ENCODE data around the gene NR1H4. TPM values are rescaled to one million over a fixed set of nuclear protein-coding genes. Genes with fewer than 3 reads are reported as not detected.
A peak's percentile ranks its signal among the peaks of the same experiment; 100 is the strongest.

Gene NR1H4
- total RNA-seq, 1 donor from 2014 or later: 1.9 TPM

DNA sequence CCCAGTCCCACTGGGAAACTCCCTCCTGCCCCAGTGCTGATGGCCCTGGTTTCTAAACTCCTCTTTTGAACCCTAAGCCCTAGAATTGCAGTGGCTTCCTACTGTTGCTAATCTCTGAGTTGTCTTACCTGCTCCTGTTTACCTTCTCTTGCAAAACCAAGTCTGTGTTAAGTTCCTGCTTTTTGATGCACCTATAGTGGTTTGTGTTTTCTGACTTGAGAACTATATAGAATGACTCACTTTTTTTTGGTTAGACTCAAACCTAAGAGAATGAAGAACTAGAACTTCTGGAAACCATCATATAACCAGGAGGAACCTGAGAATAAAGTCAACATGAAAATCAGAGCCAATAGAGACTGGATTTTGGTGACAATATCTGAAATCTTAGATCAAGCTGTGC is 94.3 kb downstream of the NR1H4 start:
- H3K27ac Mint-ChIP-seq: no peak overlapping the region

DNA sequence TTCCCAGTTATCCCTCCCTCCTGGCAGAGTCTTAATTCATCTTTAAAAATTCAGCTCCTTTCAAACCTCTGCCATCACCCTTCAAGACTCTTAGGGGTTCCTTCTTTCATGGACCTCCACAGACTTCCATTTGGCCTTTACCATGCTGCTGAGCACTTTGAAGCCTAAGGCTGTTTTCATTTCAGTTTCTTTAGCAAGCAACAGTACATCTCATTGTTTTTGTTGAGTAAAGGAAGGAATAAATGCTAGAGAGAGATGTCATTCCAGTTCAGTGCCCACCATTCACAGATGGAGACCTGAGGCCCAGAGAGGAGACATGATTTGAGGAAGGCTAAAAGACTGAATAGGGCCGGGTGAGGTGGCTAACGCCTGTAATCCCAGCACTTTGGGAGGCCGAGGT is 98.5 kb downstream of the NR1H4 start:
- Mint-ChIP-seq H3K4me3 (peak overlapping the region; percentile 32), H3K27me3 (ENCODE audit: low read depth) (peaks cover 36% of the 10 kb centered on the region), H3K27ac (no peak overlapping the region), H3K36me3 (no peaks in the 10 kb centered on the region), H3K4me1 (peaks cover 12% of the 10 kb centered on the region), H3K9me3 (no peaks in the 10 kb centered on the region)
- no peak for DNase-seq (ENCODE audit: low spot score in 2 of 2, unreplicated experiment in 2 of 2)
- TF ChIP-seq, protein P1, sequence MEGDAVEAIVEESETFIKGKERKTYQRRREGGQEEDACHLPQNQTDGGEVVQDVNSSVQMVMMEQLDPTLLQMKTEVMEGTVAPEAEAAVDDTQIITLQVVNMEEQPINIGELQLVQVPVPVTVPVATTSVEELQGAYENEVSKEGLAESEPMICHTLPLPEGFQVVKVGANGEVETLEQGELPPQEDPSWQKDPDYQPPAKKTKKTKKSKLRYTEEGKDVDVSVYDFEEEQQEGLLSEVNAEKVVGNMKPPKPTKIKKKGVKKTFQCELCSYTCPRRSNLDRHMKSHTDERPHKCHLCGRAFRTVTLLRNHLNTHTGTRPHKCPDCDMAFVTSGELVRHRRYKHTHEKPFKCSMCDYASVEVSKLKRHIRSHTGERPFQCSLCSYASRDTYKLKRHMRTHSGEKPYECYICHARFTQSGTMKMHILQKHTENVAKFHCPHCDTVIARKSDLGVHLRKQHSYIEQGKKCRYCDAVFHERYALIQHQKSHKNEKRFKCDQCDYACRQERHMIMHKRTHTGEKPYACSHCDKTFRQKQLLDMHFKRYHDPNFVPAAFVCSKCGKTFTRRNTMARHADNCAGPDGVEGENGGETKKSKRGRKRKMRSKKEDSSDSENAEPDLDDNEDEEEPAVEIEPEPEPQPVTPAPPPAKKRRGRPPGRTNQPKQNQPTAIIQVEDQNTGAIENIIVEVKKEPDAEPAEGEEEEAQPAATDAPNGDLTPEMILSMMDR (IDR thresholded peaks at IDR 0.05; ENCODE audit: unreplicated experiment): no peak

More for the DNA sequence above, 94.3 kb downstream of the NR1H4 start:
- Mint-ChIP-seq H3K36me3 (no peaks in the 10 kb centered on the region), H3K4me1 (peaks cover under 1% of the 10 kb centered on the region), H3K4me3 (no peak overlapping the region), H3K9me3 (no peaks in the 10 kb centered on the region), H3K27me3 (ENCODE audit: low read depth) (peaks cover 61% of the 10 kb centered on the region)
- TF ChIP-seq, protein P1 (IDR thresholded peaks at IDR 0.05; ENCODE audit: unreplicated experiment): no peak
- no peak for DNase-seq (ENCODE audit: low spot score in 2 of 2, unreplicated experiment in 2 of 2)

DNA sequence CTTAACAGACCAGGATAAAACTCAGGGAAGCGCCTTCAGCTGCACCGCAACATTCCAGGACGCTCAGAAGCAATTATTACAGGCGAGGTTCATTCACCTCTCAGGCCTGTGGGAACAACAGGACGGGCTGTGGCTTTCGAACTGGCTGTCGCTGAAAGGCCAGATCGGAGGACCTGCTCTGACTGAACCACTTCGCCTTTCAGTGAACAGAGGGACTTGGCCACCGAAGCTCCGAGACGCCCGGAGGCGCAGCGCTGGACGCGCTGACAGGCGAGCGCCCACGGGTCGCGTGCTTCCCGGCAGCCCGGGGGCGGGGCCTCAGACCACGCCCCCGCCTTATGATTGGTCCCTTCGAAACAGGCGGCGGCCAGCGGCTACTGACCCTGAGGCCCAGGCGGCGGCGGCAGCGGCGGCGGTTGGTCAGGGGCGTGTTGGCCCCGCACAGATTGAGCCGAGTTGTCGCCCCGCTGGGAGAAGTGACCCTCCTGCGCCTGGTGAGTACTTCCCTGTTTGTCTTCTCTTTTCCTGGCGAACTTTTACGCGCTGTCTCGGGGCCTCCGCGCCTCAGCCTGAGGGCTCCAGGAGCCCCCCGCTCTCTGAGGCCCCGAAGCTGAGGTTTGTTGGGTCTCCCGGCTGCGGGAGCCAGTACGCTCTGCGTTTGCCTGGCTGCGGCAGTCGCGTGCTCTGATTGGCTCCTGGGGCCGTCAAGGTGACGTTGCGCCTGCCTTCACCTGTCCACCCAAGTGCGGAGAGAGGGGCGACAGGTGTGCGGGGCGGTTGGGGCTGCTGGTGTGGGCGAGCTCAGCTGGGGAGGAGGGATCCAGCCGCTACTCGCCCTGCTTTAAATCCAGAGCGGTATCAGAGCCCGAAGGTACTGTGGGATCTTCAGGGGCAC is 99.9 kb downstream of the NR1H4 start, which contains the start of gene GAS2L3:
Gene GAS2L3, plus strand, starts transcription at position 393 of the 895 bp plus-strand sequence. CDS start 21,221 bp downstream, outside the sequence.
- Mint-ChIP-seq H3K9me3 (no peaks in the 10 kb centered on the region), H3K4me3 (peak within 1 kb of the TSS; percentile 88), H3K27me3 (ENCODE audit: low read depth) (peaks cover 26% of the 10 kb centered on the region), H3K27ac (peak within 1 kb of the TSS; percentile 93), H3K4me1 (peaks cover 12% of the 10 kb centered on the region), H3K36me3 (no peaks in the 10 kb centered on the region)
- DNase-seq (ENCODE audit: low spot score in 2 of 2, unreplicated experiment in 2 of 2): peak; percentile 73 to 89
- TF ChIP-seq, protein P1 (IDR thresholded peaks at IDR 0.05; ENCODE audit: unreplicated experiment): no peak

DNA sequence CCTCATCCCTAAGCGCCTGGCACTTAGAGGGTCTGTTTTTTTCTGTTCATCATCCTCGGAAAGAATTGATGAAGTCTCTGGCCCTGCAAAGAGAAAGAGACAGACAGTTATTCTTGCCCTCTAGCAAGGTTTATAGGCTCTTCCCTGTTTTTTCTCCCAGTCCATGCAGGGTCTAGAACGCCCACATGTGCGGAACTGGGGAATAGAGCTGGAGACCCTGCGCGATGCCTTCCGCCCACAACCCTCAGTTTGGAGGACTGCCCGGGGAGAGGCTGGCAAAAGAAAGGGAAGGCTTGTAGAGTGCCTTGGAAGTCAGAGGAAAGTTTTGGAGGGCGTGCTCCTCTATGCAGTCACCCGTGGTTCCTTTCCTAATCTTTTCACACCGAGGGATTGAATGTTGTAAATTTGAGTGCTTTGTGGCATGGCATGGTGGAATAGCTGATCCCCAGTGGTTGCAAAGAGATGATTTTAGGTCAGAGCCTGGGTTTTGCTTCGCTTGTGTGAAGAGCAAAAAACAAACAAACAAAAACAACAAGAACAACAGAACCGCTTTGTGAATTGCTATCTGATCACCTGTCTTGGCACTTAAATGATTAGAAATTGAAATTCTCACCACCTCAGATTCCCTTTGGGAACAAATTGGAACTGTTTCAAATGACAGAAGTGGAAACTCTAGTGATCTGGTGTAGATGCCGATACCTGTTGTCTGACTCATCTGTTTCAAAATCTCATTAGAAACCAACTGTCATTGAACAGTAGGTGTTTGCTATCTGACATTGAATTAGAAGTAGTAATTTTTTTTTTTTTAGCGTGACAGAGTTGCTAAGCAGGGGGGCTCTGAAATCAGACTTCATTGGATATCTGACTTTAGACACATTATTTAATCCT is 100.8 kb downstream of the NR1H4 start:
- no peak for DNase-seq (ENCODE audit: low spot score in 2 of 2, unreplicated experiment in 2 of 2)
- H3K27me3 Mint-ChIP-seq (ENCODE audit: low read depth): peaks cover 23% of the 10 kb centered on the region
- H3K27ac Mint-ChIP-seq: peak overlapping the region; percentile 70
- H3K9me3 Mint-ChIP-seq: no peaks in the 10 kb centered on the region
- H3K36me3 Mint-ChIP-seq: no peaks in the 10 kb centered on the region
- TF ChIP-seq, protein P1 (IDR thresholded peaks at IDR 0.05; ENCODE audit: unreplicated experiment): no peak
- H3K4me1 Mint-ChIP-seq: peaks cover 12% of the 10 kb centered on the region
- H3K4me3 Mint-ChIP-seq: peak overlapping the region; percentile 88

DNA sequence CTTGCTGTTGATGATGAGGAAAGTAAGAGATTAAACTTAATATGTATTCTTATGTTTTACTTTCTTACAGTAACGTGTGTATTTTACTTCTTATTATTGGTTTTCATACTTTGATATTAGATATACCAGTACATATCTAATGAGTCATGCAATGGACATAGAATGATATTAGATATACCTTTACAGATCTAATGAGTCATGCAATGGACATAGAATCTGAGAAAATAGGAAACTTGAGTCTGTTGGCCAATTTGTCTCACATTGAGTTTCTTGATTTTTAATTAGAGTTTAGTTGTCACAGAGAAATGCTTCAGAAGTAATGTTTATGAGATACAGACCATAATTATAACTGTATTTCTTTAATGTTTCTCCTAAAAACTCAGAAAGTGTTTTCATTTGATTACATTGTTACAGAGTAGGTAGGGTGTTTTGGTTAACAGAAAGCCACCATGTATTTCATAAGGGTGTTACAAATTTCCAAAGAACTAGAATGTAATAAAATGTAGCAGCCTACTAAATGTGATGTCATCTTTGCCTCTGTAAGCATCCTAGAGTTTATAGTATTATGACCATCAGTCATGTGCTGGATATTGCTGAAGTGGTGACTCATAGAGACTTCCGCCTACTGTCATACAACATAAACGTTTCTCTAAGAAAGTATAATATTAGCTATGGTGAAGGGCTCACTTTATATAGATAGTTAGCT is 102.8 kb downstream of the NR1H4 start:
- Mint-ChIP-seq H3K27me3 (ENCODE audit: low read depth) (peaks cover 14% of the 10 kb centered on the region), H3K4me1 (peaks cover 12% of the 10 kb centered on the region), H3K4me3 (no peak overlapping the region), H3K9me3 (no peaks in the 10 kb centered on the region), H3K36me3 (no peaks in the 10 kb centered on the region), H3K27ac (no peak overlapping the region)
- TF ChIP-seq, protein P1 (IDR thresholded peaks at IDR 0.05; ENCODE audit: unreplicated experiment): no peak
- no peak for DNase-seq (ENCODE audit: low spot score in 2 of 2, unreplicated experiment in 2 of 2)

Measured in mesothelial cell of epicardium (in vitro differentiated cells).